Measurements from ENCODE around the gene ZNF579. TPM values are rescaled to one million over a fixed set of nuclear protein-coding genes. Genes with fewer than 3 reads are reported as not detected.

ZNF579 gene
- total and polyA plus RNA-seq, 8 donors: 10.7 to 14.7 (median 12.9) TPM

DNA sequence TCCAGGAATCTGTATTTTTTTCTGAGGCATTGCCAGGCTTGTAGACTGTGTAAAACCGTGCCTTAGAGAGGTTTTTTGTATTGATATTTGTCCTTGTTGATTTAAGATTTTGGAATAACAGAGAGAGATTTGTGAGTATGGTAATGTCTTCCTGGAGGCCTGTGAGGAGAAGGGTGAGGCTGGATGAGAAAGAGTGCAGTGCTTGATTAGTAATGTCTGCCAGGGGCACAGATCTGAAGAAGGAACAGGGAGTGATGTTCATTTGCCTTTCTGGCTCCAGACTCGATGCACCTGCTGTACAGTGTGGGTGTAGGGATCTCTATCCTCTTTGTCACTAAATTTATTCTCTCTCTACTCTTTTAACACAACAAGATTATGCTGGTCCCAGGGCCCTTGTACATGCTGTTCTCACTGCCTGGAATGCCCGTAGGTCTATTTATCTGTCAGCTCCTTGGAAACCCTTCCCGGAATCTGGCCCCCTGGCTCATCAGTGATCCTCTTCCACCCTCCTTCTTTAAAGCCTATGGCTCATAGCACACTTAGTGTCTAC, 14.4 kb upstream of the ZNF579 start:
- Histone ChIP-seq H3K27me3 (no peaks in the 10 kb centered on the region), H3K9me3 (no peaks in the 10 kb centered on the region), H3K4me3 (no peak overlapping the region), H3K36me3 (peaks cover 0 to 54% of the 10 kb centered on the region in 2 donors), H3K4me1 (no peaks in the 10 kb centered on the region), H3K27ac (no peak overlapping the region)
- intact Hi-C loops (cut with DNase I): no loop called here
- TF ChIP-seq, protein P1, sequence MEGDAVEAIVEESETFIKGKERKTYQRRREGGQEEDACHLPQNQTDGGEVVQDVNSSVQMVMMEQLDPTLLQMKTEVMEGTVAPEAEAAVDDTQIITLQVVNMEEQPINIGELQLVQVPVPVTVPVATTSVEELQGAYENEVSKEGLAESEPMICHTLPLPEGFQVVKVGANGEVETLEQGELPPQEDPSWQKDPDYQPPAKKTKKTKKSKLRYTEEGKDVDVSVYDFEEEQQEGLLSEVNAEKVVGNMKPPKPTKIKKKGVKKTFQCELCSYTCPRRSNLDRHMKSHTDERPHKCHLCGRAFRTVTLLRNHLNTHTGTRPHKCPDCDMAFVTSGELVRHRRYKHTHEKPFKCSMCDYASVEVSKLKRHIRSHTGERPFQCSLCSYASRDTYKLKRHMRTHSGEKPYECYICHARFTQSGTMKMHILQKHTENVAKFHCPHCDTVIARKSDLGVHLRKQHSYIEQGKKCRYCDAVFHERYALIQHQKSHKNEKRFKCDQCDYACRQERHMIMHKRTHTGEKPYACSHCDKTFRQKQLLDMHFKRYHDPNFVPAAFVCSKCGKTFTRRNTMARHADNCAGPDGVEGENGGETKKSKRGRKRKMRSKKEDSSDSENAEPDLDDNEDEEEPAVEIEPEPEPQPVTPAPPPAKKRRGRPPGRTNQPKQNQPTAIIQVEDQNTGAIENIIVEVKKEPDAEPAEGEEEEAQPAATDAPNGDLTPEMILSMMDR (IDR thresholded peaks at IDR 0.05): no peak
- no peak for ATAC-seq
- no peak for DNase-seq

DNA sequence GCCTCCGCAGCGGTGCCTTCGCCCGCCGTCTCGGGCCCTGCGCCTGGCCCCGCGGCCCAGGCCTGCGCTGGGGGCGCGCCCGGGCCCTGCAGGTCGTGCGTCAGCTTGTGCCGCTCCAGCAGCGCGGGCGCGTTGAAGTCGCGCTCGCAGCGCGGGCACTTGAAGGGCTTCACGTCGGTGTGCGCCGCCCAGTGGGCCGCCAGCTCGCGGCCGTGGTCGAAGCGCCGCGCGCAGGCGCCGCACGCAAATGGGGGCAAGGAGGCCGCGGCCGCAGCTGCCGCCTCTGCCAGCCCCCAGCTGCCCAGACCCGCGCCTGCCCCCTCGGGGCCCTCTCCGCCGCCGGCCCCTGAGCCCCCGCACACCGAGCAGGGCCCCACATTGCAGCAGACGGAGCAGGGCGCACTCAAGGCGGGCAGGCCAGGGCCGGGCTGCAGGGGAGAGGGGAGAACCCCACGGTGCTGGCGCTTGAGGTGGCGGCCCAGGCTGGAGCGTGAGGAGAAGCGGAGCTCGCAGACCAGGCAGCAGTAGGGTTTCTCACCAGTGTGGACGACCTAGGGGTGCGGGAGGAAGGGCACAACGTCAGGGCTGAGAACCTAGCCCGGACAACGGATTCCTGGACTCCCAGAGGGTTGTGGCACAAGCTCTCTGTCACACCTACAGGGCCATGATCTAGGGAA, 12.6 kb upstream of the ZNF579 start:
- Histone ChIP-seq H3K4me1 (no peaks in the 10 kb centered on the region), H3K4me3 (no peak overlapping the region), H3K9me3 (no peaks in the 10 kb centered on the region), H3K36me3 (peaks cover 0 to 54% of the 10 kb centered on the region in 2 donors), H3K27ac (no peak overlapping the region), H3K27me3 (no peaks in the 10 kb centered on the region)
- intact Hi-C loops (cut with DNase I): no loop called here
- DNase-seq (peak in 1 of 4 donors; percentile 71), ATAC-seq (no peak)
- TF ChIP-seq, protein P1 (IDR thresholded peaks at IDR 0.05): no peak

DNA sequence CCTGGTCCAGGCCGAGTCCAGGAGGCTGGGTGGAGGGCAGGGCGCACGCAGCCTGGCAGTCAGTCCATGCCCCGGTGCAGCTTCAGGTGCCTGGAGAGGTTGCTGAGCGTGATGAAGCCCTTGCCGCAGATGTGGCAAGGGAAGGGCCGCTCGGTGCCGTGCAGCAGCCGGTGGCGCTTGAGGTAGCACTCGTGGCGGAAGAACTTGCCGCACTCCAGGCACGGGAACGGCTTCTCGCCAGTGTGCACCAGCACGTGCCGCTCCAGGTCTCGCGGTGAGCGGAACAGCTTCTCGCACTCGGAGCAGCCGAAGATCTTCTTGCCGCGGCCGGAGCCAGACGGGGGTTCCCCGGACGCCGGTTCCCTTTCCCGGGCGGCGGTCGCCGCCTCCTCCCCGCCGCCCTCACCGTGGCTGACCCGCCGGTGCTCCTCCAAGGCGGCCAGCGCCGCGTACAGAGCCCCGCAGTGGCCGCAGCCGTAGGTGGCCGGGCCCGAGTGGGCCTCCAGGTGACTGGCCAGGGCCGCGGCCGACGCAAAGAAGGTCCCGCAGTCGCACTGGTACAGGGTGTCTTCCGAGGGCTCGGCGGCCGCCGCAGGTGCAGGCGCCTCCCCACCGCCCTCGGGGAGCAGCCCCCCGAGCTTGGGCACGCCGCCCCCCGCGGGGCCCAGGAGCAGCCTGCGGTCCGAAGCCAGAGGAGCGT, 11.9 kb upstream of the ZNF579 start:
- no peak overlapping the region for H3K27ac ChIP-seq
- intact Hi-C loops (cut with DNase I): no loop called here
- H3K9me3 ChIP-seq: no peaks in the 10 kb centered on the region
- H3K27me3 ChIP-seq: no peaks in the 10 kb centered on the region
- DNase-seq: peak in 1 of 4 donors; percentile 75
- TF ChIP-seq, protein P1 (IDR thresholded peaks at IDR 0.05): no peak
- no peak overlapping the region for H3K4me3 ChIP-seq
- ATAC-seq: no peak
- H3K4me1 ChIP-seq: peaks cover 0 to 5% of the 10 kb centered on the region in 2 donors
- peaks cover 0 to 54% of the 10 kb centered on the region in 2 donors for H3K36me3 ChIP-seq

DNA sequence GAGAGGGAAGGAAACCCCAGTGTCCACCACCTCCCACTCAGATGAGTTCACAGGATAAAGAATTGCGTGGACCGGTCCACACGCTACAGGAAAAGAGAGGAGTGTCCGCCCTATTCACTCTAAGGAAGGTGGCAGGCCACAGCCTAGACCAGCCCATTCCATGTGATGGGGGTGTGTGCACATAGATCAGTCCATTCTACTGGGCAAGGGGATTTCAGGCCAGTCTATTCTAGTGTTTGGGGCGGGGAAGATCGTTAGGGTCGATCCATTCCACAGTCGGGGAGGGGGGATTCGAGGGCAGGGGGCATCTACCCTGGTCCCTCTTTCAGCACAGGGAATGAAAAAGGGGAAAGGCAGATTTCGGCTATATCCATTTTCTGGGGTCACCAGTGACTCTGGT, 10.9 kb upstream of the ZNF579 start:
- H3K27me3 ChIP-seq: peaks cover 0 to 9% of the 10 kb centered on the region in 2 donors
- TF ChIP-seq, protein P1 (IDR thresholded peaks at IDR 0.05): no peak
- H3K4me1 ChIP-seq: peaks cover 2 to 14% of the 10 kb centered on the region in 2 donors
- H3K36me3 ChIP-seq: peaks cover 0 to 44% of the 10 kb centered on the region in 2 donors
- DNase-seq (no peak), ATAC-seq (no peak)
- no peak overlapping the region for H3K4me3 ChIP-seq
- H3K27ac ChIP-seq: no peak overlapping the region
- no peaks in the 10 kb centered on the region for H3K9me3 ChIP-seq
- intact Hi-C loops (cut with DNase I): no loop called here

DNA sequence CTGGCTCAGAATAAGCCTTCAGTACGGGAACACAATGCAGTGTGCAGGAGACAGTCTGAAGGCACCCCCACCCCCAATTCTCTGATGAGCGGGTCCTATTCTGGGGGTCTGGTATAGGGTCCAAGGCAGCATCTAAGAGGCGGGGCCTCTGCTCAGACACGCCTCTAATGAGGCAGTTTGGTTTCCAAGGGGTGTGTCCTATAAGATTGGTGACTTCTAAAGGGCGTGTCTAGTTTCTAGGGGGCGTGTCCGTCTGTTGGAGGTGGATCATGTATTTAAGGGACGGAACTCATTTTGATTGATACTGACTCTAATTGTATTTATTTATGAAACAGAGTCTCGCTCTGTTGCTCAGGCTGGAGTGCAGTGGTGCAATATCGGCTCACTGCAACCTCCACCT, 10.0 kb upstream of the ZNF579 start:
- H3K27ac ChIP-seq: no peak overlapping the region
- peaks cover 0 to 18% of the 10 kb centered on the region in 2 donors for H3K27me3 ChIP-seq
- H3K36me3 ChIP-seq: peaks cover 0 to 35% of the 10 kb centered on the region in 2 donors
- ATAC-seq (no peak), DNase-seq (no peak)
- TF ChIP-seq, protein P1 (IDR thresholded peaks at IDR 0.05): no peak
- intact Hi-C loops (cut with DNase I): no loop called here
- no peaks in the 10 kb centered on the region for H3K9me3 ChIP-seq
- H3K4me1 ChIP-seq: peaks cover 2 to 23% of the 10 kb centered on the region in 2 donors
- no peak overlapping the region for H3K4me3 ChIP-seq
